Cerebellar nuclear complex (tissue), 1 donor: ENCODE results near the gene RNASEH2A.

Experiments
- DNase-seq, 2 experiments: peaks; one replicate each; lab custom pipeline; 2025; lab: John Stamatoyannopoulos, UW

The RNASEH2A gene

DNA sequence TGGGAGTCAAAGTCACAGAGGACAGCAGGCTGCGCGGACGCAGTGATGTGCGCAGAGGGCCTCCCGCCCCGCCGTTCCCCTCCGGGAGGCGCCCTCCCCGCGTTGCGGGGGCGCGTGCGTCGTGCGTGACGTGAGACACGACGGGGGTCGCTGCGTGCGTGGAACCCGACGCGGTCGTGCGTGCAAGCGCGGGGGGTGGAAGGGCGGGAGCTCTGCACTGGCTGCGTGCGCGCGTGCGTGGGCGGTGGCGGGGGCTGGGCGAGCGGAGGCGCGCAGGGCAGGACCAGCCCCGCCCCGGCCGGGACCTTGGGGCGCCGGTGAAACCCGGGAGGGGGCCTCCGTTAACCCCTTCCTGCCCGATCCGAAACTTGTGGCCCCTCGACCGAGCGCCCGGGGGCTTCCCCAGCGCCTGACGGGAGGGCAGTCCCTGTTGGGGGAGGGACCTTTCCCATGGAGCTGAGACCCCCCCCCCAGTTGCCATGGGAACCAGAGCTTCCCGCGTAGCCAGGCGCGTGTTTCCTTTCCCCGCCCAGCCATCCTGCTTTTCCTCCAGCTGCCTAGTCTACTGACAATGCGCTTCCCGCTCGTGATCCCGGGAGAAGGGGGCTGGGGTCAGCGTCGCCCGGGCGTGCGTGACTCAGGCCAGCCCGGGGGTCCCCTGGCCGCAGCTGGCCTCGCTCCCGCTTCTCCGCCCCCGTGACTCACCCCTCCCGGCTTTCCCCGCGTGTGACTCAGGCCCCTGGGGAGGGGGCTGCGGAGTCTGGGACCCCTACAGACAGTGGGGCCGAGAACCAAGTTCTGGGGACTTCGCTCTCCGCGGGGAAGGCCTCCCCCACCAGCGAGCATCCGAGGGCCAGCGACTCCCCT, 23.7 kb upstream of the RNASEH2A start:
- peak; percentile 52 to 73 for DNase-seq

DNA sequence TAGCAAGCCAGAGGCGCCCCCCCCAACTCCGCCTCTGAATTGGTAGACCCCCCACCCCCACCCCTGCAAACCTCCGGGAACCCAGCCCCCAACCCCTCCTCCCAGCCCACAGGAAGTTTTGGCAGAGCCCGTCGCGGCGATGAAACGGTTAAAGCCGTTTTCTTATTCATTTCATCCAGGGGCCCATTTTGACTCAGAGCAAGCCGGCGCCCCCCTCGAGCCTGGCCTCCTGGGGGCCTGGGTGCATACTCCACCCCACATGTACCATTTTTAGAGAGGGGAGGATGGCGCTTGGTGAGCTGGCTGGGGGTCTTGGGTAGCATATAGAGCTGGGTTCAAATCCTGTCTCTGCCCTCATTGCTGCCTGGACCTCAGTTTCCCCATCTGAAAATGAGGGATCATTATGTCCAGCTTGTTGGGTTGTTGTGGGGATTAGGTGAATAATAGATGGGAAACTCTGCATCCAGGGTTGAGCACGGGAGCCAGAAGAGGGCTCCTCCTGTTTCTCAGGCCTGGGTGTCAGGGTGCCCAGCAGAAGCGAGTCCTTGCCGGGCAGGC, 23.0 kb upstream of the RNASEH2A start:
- DNase-seq = no peak

DNA sequence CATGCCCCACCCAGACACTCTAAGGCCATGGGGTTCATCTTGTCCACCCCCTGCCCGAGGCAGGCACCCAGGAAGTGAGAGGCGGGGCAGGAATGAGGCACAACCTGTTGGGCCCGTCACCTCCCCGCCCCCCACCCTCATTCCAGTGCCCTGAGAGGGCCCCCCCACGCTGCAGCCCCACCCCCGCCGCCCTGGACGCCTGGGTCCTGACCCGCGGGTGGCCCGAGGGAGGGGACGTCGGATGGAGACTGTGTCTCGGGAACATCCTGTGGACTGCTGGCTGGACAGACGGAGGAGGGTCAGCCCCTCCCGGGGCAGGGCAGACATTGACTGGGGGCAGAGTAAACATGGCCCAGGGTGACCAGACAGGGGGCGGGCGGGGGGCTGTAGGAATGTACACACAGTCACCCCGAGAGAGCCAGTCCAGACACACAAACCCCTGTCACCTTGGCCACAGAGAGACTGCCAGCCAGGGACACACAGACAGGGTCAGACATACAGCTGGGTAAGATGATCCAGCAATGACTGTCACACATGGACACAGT, 22.5 kb upstream of the RNASEH2A start:
- no peak for DNase-seq

DNA sequence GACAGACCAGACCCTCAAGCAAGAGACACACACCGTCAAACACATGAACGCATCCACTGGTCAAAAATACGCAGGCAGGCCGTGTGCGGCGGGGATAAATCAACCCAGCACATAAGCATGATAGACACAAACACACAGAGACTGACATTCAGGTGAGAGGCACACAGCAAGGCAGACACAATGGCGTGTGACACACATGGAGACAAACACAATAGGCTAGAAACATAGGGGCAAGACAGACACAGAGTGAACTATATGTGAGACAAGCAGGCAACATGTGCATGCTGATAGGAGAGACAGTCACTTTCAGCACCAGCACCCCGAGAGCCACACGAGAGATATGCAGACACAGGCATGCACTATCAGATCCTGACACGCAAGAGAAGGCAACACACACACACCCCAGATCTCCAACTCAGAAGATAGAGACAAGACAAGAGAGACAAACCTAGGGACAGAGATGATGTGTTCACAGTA, 22.0 kb upstream of the RNASEH2A start:
- no peak for DNase-seq

DNA sequence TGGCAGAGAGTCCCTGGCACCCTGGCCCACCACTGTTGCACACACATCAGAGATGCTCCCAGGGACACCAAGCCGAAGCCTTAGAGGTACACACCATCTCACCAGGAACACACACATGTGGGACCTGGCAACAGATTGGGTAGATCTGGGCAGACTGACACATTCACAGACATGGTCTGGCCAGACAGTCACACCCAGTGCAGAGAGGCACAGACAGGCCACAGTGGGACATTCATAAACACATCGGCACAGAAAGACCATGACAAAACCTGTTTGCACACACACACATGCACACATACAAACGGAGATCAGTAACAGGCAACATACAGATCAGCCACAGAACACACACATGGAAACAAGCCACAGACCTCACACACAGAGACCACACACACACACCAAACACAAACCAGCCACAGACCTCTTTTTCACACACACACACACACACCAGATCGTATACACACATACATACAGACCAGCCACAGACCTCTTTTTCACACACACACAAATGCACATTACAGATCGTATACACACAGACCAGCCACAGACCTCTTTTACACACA, 21.4 kb upstream of the RNASEH2A start:
- DNase-seq = no peak

DNA sequence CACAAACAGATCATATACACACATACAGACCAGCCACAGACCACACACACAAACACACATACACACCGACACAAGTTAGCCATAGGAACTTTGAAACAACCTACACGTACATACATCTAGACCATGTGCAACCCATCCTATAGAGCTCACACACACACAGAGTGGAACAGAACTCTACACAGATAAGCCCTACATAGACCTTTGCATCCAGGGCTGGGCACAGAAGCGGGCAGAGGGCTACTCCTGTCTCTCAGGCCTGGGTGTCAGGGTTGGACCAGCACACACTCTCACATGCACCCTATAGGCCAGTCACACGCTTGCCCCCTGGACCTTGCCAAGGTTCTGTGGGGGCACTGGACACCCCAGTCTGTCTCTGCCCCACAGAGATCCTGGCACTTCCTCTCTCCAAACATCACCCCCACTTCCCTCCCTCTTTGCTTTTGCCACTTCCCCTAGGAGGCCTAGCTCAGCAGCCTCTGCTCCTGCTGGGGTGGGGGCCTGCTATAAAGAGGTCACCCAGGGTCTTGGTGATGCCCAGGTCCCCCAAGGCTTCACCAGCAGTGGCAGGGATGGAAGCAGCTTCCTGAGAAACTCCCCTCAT, 20.9 kb upstream of the RNASEH2A start:
- DNase-seq = no peak

DNA sequence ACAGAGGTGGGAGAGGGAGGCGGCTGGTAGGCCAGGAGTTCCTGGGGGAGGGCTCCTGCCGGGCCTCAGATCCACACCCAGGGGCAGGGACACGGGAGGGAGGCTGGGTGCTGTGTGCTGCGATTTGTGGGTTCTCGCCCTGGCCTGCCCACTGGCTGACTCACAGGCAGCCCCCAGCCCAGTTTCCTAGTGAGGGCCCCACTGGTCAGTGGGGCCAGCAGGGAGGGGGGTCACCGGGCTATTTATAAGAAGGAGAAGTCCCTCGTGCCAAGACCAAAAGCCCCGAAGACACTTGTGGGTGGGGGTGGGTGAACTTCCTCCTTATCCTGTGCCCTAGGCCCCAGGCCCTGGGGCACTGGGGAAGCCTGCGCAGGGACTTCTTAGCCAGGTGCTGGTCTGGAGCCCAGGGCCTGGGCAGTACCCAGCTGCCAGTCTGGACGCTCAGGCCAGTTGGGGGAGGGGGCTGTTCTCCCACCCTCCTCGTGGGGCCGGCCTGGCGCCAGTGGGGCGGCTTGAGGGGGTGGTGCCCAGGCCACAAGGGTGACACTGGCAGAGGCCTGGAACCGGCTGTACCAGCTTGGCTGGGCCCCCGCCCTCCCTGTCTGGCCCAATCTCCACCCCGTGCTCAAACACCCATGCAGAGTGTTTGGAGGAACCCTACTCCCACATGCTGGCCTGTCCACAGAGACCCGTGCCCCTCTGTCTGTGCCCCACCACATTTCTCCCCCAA, 20.1 kb upstream of the RNASEH2A start:
- no peak for DNase-seq

DNA sequence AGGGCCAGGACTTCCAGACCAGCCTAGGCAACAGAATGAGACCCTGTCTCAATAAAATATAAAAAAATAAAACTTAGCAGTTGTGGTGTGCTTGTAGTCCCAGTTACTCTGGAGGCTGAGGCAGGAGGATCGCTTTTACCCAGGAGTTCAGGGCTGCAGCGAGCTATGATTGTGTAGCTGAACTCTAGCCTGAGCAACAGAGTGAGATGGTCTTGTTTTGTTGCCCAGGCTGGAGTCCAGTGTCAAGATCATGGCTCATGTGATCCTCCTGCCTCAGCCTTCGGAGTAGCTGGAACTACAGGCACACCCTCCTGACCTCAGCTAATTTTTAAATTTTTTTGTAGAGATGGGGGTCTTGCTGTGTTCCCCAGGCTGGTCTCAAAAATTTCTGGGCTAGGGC, 19.4 kb upstream of the RNASEH2A start:
- no peak for DNase-seq

DNA sequence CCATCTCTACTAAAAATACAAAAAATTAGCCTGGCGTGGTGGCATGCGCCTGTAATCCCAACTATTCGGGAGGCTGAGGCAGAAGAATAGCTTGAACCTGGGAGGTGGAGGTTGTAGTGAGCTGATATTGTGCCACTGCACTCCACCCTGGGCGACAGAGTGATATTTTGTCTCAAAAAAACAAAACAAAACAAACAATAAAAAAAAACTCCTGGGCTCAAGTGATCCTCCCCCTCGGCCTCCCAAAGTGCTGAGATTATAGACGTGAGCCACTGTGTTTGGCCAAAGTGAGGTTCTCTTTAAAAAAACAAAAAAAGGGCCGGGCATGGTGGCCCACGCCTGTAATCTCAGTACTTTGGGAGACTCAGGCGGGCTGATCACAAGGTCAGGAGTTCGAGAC, 18.9 kb upstream of the RNASEH2A start:
- no peak for DNase-seq

DNA sequence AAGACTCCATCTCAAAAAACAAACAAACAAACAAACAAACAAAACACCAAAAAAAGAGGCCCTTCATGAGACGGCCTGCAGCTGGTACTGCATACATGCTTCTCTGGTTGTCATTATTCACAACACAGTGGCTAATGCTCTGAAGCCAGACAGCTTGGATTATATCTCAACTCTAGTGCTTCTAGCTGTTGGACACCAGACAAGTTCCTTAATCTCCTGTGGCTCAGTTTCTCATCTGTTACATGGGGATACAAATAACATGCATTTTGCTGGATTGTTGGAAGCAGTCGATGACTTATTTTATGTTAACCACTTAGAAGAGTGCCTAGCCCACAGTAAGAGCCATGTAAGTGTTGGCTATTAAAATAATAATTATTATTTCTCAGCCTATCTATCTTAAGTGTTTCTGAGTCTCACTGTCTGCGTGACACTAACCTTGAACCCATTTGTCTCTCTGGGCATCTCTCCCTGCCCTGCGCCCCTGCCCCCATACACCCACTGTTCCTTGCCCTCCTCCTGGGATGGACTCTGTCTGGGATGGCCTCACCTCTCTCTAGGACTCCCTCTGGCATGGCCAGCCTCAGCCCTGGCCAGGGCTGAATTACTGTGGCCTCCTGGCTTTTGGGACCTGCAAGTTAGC, 18.2 kb upstream of the RNASEH2A start:
- no peak for DNase-seq

DNA sequence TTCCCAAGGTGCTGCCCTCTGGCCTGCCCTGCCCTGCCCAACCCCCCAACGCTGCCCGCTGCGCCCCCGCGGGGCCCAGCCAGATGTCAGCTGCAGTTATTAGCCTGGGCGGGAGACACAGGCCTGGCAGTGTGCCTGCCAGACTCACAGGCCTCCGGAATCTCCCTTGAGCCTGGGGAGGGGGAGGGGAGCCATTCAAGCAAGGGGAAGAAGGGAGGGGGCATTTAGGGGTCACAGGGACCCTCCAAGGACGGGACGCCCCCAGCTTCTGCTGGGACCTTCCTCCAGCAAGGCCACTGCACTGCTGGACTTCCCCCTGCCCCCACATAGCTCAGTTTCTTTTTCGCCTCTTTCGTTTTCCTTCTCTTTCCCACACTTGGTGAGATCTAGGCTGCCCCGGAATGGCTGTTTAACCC, 17.7 kb upstream of the RNASEH2A start:
- DNase-seq = no peak

DNA sequence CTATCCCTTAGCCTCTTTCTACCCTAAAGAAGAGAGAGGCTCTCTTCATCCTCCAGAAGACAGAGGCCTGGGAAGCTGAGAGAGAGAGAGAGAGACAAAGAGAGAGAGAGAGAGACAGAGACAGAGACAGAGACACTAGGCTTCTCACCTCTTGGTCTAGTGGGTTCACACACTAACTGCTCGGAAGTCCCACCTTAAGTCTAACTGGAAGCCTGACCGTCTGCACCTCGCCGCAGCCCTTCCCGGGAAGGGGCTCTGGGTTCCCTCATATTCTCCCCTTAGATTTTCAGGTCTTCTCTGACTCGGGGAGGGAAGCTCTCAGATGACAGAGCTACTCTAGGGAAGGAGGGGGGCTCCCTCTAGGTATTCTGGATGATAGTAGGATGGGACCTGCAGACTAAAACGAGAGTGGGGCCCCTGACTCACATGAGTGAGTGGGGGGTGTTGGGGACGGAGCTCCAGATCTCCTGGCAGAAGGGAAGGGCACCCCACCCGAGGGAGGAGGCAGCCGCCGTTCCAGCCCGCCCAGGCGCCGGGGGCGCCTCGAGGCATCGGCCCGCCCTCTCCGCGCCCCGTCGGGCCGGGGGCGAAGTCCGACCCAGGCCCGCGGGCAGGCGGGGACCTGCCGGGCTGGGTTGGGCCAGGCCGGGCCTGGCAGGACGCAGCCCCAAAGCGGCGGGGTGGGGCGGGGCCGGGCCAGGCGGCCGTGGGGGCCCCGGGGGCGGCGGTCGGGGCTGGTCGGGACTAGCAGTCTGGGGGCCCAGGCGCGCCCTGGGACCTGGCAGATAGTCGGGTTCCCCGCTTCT, 17.1 kb upstream of the RNASEH2A start:
- DNase-seq = no peak

DNA sequence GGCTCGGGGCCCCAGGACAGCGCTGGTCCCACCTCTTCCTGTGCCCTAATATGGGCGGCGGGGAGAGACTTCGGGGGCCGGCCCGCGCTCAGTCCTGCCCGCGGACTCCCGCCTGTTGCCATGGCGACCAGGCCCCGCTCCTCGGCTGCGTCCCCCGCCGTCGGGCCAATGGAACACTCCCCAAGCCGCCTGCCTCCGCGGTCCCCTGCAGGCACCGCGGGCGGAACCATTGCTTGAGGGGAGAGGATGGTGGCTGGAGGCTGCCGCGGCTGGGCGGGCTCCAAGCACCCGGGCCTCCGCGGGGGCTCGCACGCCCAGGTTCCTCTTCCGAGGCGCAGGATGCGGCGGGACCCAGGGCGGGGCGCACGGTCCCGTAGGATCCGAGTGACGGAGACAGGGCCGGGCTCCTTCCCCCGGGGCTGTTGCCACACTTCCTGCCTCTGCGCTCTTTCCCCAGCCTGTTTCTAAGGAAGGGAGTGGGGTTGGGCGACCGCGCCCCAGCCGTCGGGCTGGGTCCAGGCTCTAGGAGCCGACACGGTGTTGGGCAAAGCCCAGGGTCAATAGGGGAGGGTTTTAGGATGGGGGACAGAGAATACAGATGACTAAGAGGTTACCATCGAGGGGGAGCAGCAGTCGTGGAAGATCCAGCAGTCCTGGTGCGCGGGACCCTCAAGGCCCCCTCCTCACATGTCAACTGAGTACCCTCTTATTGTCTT, 16.3 kb upstream of the RNASEH2A start:
- DNase-seq = peak; percentile 60 to 88

DNA sequence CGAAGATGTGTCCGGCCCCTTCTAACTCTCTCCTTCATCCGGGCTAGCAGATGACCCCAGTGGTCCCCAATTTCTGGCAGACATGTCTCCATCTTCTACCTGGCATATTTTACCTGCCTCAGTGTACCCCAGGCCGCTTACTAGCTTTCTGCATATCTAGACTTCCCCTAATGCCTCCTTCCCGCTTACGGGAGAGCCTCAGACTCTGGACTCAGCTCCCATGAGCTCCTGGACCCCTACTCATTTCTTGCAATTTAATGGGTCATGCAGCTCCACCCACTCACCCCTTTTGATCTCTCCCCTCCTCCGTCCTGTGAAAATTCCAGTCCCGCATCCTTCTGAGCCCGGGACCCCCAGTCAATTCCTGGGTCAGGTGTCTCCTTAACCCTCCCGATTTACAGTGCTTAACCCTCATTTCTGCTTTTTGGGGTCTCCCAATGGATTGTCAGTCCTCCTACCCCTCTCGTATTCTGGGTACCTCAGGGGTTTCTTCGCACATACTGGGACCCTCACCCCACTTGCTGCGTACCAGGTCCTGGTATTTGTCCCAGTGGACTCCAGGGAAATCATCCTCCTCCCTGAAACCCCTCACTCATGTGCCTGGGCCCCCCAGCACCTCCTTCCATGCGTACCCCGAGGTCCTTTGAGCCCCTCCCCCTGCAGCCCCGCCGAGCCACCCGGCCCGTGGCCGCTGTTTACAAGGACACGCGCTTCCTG, 15.6 kb upstream of the RNASEH2A start:
- no peak for DNase-seq

DNA sequence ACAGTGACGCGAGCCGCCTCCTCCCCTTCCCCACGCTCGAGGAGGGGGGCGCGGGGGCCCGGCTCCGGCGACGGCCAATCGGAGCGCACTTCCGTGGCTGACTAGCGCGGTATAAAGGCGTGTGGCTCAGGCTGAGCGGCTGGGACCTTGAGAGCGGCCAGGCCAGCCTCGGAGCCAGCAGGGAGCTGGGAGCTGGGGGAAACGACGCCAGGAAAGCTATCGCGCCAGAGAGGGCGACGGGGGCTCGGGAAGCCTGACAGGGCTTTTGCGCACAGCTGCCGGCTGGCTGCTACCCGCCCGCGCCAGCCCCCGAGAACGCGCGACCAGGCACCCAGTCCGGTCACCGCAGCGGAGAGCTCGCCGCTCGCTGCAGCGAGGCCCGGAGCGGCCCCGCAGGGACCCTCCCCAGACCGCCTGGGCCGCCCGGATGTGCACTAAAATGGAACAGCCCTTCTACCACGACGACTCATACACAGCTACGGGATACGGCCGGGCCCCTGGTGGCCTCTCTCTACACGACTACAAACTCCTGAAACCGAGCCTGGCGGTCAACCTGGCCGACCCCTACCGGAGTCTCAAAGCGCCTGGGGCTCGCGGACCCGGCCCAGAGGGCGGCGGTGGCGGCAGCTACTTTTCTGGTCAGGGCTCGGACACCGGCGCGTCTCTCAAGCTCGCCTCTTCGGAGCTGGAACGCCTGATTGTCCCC, 14.9 kb upstream of the RNASEH2A start, which contains the start of gene JUNB:
Gene JUNB, plus strand, starts transcription at position 142 of the 706 bp plus-strand sequence. Its CDS starts 286 bp downstream, at position 428.
- DNase-seq = peak; percentile 36 to 87

DNA sequence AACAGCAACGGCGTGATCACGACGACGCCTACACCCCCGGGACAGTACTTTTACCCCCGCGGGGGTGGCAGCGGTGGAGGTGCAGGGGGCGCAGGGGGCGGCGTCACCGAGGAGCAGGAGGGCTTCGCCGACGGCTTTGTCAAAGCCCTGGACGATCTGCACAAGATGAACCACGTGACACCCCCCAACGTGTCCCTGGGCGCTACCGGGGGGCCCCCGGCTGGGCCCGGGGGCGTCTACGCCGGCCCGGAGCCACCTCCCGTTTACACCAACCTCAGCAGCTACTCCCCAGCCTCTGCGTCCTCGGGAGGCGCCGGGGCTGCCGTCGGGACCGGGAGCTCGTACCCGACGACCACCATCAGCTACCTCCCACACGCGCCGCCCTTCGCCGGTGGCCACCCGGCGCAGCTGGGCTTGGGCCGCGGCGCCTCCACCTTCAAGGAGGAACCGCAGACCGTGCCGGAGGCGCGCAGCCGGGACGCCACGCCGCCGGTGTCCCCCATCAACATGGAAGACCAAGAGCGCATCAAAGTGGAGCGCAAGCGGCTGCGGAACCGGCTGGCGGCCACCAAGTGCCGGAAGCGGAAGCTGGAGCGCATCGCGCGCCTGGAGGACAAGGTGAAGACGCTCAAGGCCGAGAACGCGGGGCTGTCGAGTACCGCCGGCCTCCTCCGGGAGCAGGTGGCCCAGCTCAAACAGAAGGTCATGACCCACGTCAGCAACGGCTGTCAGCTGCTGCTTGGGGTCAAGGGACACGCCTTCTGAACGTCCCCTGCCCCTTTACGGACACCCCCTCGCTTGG, 14.1 kb upstream of the RNASEH2A start:
- DNase-seq = no peak

DNA sequence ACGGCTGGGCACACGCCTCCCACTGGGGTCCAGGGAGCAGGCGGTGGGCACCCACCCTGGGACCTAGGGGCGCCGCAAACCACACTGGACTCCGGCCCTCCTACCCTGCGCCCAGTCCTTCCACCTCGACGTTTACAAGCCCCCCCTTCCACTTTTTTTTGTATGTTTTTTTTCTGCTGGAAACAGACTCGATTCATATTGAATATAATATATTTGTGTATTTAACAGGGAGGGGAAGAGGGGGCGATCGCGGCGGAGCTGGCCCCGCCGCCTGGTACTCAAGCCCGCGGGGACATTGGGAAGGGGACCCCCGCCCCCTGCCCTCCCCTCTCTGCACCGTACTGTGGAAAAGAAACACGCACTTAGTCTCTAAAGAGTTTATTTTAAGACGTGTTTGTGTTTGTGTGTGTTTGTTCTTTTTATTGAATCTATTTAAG, 13.5 kb upstream of the RNASEH2A start:
- DNase-seq = no peak
